ENCODE data around the gene CELF4.

Gene CELF4

GRCh38 chr18:37450434-37451132 lies 115.0 kb downstream of the CELF4 start:
- Histone ChIP-seq H3K27me3 (ENCODE audit: low read depth) (no peaks in the 10 kb centered on the region), H3K36me3 (replicated peaks) (no peaks in the 10 kb centered on the region), H3K4me3 (no peak overlapping the region), H3K4me1 (no peaks in the 10 kb centered on the region), H3K9me3 (no peaks in the 10 kb centered on the region)
- in situ Hi-C loops (cut with MboI; ENCODE audit: low sequenced_read_pairs) = no loop called here
- peak in 1 of 2 experiments; percentile 44 for DNase-seq (ENCODE audit: low spot score in 2 of 2)

GRCh38 chr18:37449618-37450017 lies 116.0 kb downstream of the CELF4 start:
- Histone ChIP-seq H3K27me3 (ENCODE audit: low read depth) (no peaks in the 10 kb centered on the region), H3K4me3 (no peak overlapping the region), H3K4me1 (no peaks in the 10 kb centered on the region), H3K36me3 (replicated peaks) (no peaks in the 10 kb centered on the region), H3K9me3 (no peaks in the 10 kb centered on the region)
- in situ Hi-C loops (cut with MboI; ENCODE audit: low sequenced_read_pairs) = no loop called here
- no peak for DNase-seq (ENCODE audit: low spot score in 2 of 2)

- no peaks in the 10 kb centered on the region for H3K27me3 ChIP-seq (ENCODE audit: low read depth)
- no peaks in the 10 kb centered on the region for H3K9me3 ChIP-seq
- in situ Hi-C loops (cut with MboI; ENCODE audit: low sequenced_read_pairs) = no loop called here
Measured at GRCh38 chr18:37448946-37449345, 116.7 kb downstream of the CELF4 start.

GRCh38 chr18:37447962-37448888 lies 117.4 kb downstream of the CELF4 start:
- Histone ChIP-seq H3K4me3 (no peak overlapping the region), H3K9me3 (no peaks in the 10 kb centered on the region), H3K27me3 (ENCODE audit: low read depth) (no peaks in the 10 kb centered on the region), H3K4me1 (no peaks in the 10 kb centered on the region), H3K36me3 (replicated peaks) (no peaks in the 10 kb centered on the region)
- DNase-seq (ENCODE audit: low spot score in 2 of 2) = no peak
- in situ Hi-C loops (cut with MboI; ENCODE audit: low sequenced_read_pairs) = no loop called here

More at GRCh38 chr18:37448946-37449345, 116.7 kb downstream of the CELF4 start:
- no peak for DNase-seq (ENCODE audit: low spot score in 2 of 2)
- Histone ChIP-seq H3K4me1 (no peaks in the 10 kb centered on the region), H3K36me3 (replicated peaks) (no peaks in the 10 kb centered on the region), H3K4me3 (no peak overlapping the region)

GRCh38 chr18:37445836-37446235 lies 119.8 kb downstream of the CELF4 start:
- in situ Hi-C loops (cut with MboI; ENCODE audit: low sequenced_read_pairs) = no loop called here
- no peaks in the 10 kb centered on the region for H3K4me1 ChIP-seq
- no peak overlapping the region for H3K4me3 ChIP-seq
- H3K9me3 ChIP-seq = no peaks in the 10 kb centered on the region
- DNase-seq (ENCODE audit: low spot score in 2 of 2) = no peak
- no peaks in the 10 kb centered on the region for H3K36me3 ChIP-seq (replicated peaks)
- H3K27me3 ChIP-seq (ENCODE audit: low read depth) = no peaks in the 10 kb centered on the region

- no peaks in the 10 kb centered on the region for H3K4me1 ChIP-seq
- no peaks in the 10 kb centered on the region for H3K36me3 ChIP-seq (replicated peaks)
- in situ Hi-C loops (cut with MboI; ENCODE audit: low sequenced_read_pairs) = no loop called here
- no peaks in the 10 kb centered on the region for H3K9me3 ChIP-seq
- H3K27me3 ChIP-seq (ENCODE audit: low read depth) = no peaks in the 10 kb centered on the region
- H3K4me3 ChIP-seq = no peak overlapping the region
- DNase-seq (ENCODE audit: low spot score in 2 of 2) = no peak
Measured at GRCh38 chr18:37445368-37445767, 120.2 kb downstream of the CELF4 start.

GRCh38 chr18:37443325-37444055 lies 122.1 kb downstream of the CELF4 start:
- Histone ChIP-seq H3K9me3 (no peaks in the 10 kb centered on the region), H3K4me1 (no peaks in the 10 kb centered on the region), H3K27me3 (ENCODE audit: low read depth) (no peaks in the 10 kb centered on the region), H3K4me3 (no peak overlapping the region), H3K36me3 (replicated peaks) (no peaks in the 10 kb centered on the region)
- no peak for DNase-seq (ENCODE audit: low spot score in 2 of 2)
- in situ Hi-C loops (cut with MboI; ENCODE audit: low sequenced_read_pairs) = no loop called here

- no peak for DNase-seq (ENCODE audit: low spot score in 2 of 2)
- H3K9me3 ChIP-seq = no peaks in the 10 kb centered on the region
- in situ Hi-C loops (cut with MboI; ENCODE audit: low sequenced_read_pairs) = no loop called here
- H3K4me1 ChIP-seq = no peaks in the 10 kb centered on the region
- H3K36me3 ChIP-seq (replicated peaks) = no peaks in the 10 kb centered on the region
- no peaks in the 10 kb centered on the region for H3K27me3 ChIP-seq (ENCODE audit: low read depth)
- H3K4me3 ChIP-seq = no peak overlapping the region
Measured at GRCh38 chr18:37442477-37442876, 123.1 kb downstream of the CELF4 start.

- DNase-seq (ENCODE audit: low spot score in 2 of 2) = no peak
- H3K4me1 ChIP-seq = no peaks in the 10 kb centered on the region
- no peaks in the 10 kb centered on the region for H3K27me3 ChIP-seq (ENCODE audit: low read depth)
- in situ Hi-C loops (cut with MboI; ENCODE audit: low sequenced_read_pairs) = no loop called here
- H3K4me3 ChIP-seq = no peak overlapping the region
- no peaks in the 10 kb centered on the region for H3K9me3 ChIP-seq
- no peaks in the 10 kb centered on the region for H3K36me3 ChIP-seq (replicated peaks)
Measured at GRCh38 chr18:37441821-37442220, 123.8 kb downstream of the CELF4 start.

- DNase-seq (ENCODE audit: low spot score in 2 of 2) = no peak
- H3K27me3 ChIP-seq (ENCODE audit: low read depth) = no peaks in the 10 kb centered on the region
- in situ Hi-C loops (cut with MboI; ENCODE audit: low sequenced_read_pairs) = no loop called here
- no peak overlapping the region for H3K4me3 ChIP-seq
- H3K4me1 ChIP-seq = no peaks in the 10 kb centered on the region
- H3K36me3 ChIP-seq (replicated peaks) = no peaks in the 10 kb centered on the region
- H3K9me3 ChIP-seq = no peaks in the 10 kb centered on the region
Measured at GRCh38 chr18:37440206-37440605, 125.4 kb downstream of the CELF4 start.

- in situ Hi-C loops (cut with MboI; ENCODE audit: low sequenced_read_pairs) = no loop called here
- no peak overlapping the region for H3K4me3 ChIP-seq
- DNase-seq (ENCODE audit: low spot score in 2 of 2) = no peak
- H3K4me1 ChIP-seq = no peaks in the 10 kb centered on the region
- H3K27me3 ChIP-seq (ENCODE audit: low read depth) = no peaks in the 10 kb centered on the region
- no peaks in the 10 kb centered on the region for H3K9me3 ChIP-seq
- no peaks in the 10 kb centered on the region for H3K36me3 ChIP-seq (replicated peaks)
Measured at GRCh38 chr18:37438417-37439180, 127.0 kb downstream of the CELF4 start.

- Histone ChIP-seq H3K9me3 (no peaks in the 10 kb centered on the region), H3K27me3 (ENCODE audit: low read depth) (no peaks in the 10 kb centered on the region), H3K36me3 (replicated peaks) (no peaks in the 10 kb centered on the region), H3K4me3 (no peak overlapping the region), H3K4me1 (no peaks in the 10 kb centered on the region)
- DNase-seq (ENCODE audit: low spot score in 2 of 2) = no peak
- in situ Hi-C loops (cut with MboI; ENCODE audit: low sequenced_read_pairs) = no loop called here
Measured at GRCh38 chr18:37435996-37436395, 129.6 kb downstream of the CELF4 start.

GRCh38 chr18:37435150-37435867 lies 130.3 kb downstream of the CELF4 start:
- Histone ChIP-seq H3K4me3 (no peak overlapping the region), H3K4me1 (no peaks in the 10 kb centered on the region), H3K27me3 (ENCODE audit: low read depth) (no peaks in the 10 kb centered on the region), H3K36me3 (replicated peaks) (no peaks in the 10 kb centered on the region), H3K9me3 (no peaks in the 10 kb centered on the region)
- in situ Hi-C loops (cut with MboI; ENCODE audit: low sequenced_read_pairs) = no loop called here
- no peak for DNase-seq (ENCODE audit: low spot score in 2 of 2)
